H1 (cell line): Measurements from ENCODE around the gene C12orf43. TPM values are rescaled to one million over a fixed set of nuclear protein-coding genes. Genes with fewer than 3 reads are reported as not detected.

Experiments
- CTCF ChIA-PET: fragments of 300-600 bp; sonication (Branson Sonifier 250); formaldehyde crosslinking; loops from one replicate; lab custom pipeline; 2021; ENCODE audit not compliant: partially characterized antibody; lab: Charles Lee
- POLR2A ChIA-PET: fragments of 300-600 bp; sonication (Branson Sonifier 250); formaldehyde crosslinking; loops from one replicate; lab custom pipeline; 2021; ENCODE audit warnings: inconsistent platforms; ENCODE audit not compliant: partially characterized antibody; lab: Charles Lee
- DNase-seq, 2 experiments: peaks; one replicate each; pipeline versions ENCODE4 v3.0.0 to v3.0.0-alpha.2; 2010 to 2022; ENCODE audit warnings: low spot score in 2 of 2, low read depth in 1 of 2, mixed read lengths in 1 of 2
- FAIRE-seq: peaks from 2 replicates; lab custom pipeline; 2011; peaks lifted over from hg19 to GRCh38; lab: Jason Lieb, UNC
- H2AFZ ChIP-seq: 2 replicates; pipeline ENCODE4 v1.8.1; 2012; ENCODE audit warnings: low read length, inconsistent platforms
- H2AK5ac ChIP-seq: 2 replicates; pipeline ENCODE4 v1.6.1; 2013; ENCODE audit warnings: low read depth, low read length
- H2BK120ac ChIP-seq: replicated peaks from 2 replicates; pipeline ENCODE3; 2013; ENCODE audit warnings: low read depth, low read length, inconsistent platforms
- H2BK12ac ChIP-seq: 2 replicates; pipeline ENCODE4 v1.6.1; 2013; ENCODE audit warnings: low read depth, low read length
- H2BK15ac ChIP-seq: 2 replicates; pipeline ENCODE4 v1.6.1; 2013; ENCODE audit warnings: low read length
- H2BK20ac ChIP-seq: 2 replicates; pipeline ENCODE4 v1.6.1; 2013; ENCODE audit warnings: low read length
- H2BK5ac ChIP-seq: 2 replicates; pipeline ENCODE4 v1.6.1; 2013; ENCODE audit warnings: low read depth, low read length
- H3K14ac ChIP-seq: 2 replicates; pipeline ENCODE4 v1.6.1; 2013; ENCODE audit warnings: inconsistent platforms; ENCODE audit not compliant: insufficient read length
- H3K18ac ChIP-seq: 2 replicates; pipeline ENCODE4 v1.6.1; 2013; ENCODE audit warnings: low read length; ENCODE audit errors: extremely low read depth
- H3K23ac ChIP-seq: 2 replicates; pipeline ENCODE4 v1.6.1; 2013; ENCODE audit warnings: inconsistent platforms; ENCODE audit not compliant: insufficient read length
- H3K23me2 ChIP-seq: 2 replicates; pipeline ENCODE4 v1.6.1; 2013; ENCODE audit warnings: low read depth, low read length
- H3K27ac ChIP-seq: 2 replicates; pipeline ENCODE4 v1.6.1; 2011; ENCODE audit warnings: low read depth, low read length, inconsistent platforms
- H3K27me3 ChIP-seq, 4 experiments: replicated peaks in 1 of 4; 1 replicate in 1 of 4; 2 replicates in 3 of 4; pipeline versions ENCODE4 v1.6.1 to v1.8.1; 2011 to 2013; ENCODE audit warnings: low read length in 3 of 4, mild to moderate bottlenecking in 3 of 4, inconsistent platforms in 2 of 4, mixed read lengths in 2 of 4, moderate library complexity in 1 of 4; ENCODE audit not compliant: control insufficient read depth in 3 of 4, insufficient read depth in 3 of 4; ENCODE audit errors: extremely low read depth in 1 of 4
- H3K36me3 ChIP-seq, 4 experiments: 2 replicates each; pipeline versions ENCODE4 v1.6.1 to v1.8.1; 2011 to 2013; ENCODE audit warnings: mild to moderate bottlenecking in 4 of 4, low read length in 3 of 4, moderate library complexity in 2 of 4, control low read depth in 1 of 4, inconsistent platforms in 1 of 4; ENCODE audit not compliant: insufficient read depth in 4 of 4, control insufficient read depth in 2 of 4
- H3K4ac ChIP-seq: replicated peaks from 2 replicates; pipeline ENCODE3; 2013; ENCODE audit warnings: low read length, low read depth, mixed read lengths, inconsistent platforms; ENCODE audit not compliant: insufficient read length
- H3K4me1 ChIP-seq, 4 experiments: replicated peaks in 1 of 4; 1 replicate in 1 of 4; 2 replicates in 3 of 4; pipeline versions ENCODE4 v1.6.1 to v1.8.1; 2011 to 2013; ENCODE audit warnings: low read length in 3 of 4, inconsistent platforms in 2 of 4, mixed read lengths in 1 of 4; ENCODE audit not compliant: insufficient read depth in 4 of 4, control insufficient read depth in 3 of 4
- H3K4me2 ChIP-seq, 2 experiments: 2 replicates each; pipeline versions ENCODE4 v1.6.1 to v1.8.1; 2011 to 2013; ENCODE audit warnings: low read depth in 2 of 2, low read length in 2 of 2, control low read depth in 1 of 2, inconsistent platforms in 1 of 2, mild to moderate bottlenecking in 1 of 2; ENCODE audit not compliant: insufficient read depth in 1 of 2
- H3K4me3 ChIP-seq, 4 experiments: fragments of 200-600, 300-600 bp in 1 of 4; sonication (generic), shearing (Covaris generic), sonication (Bioruptor Twin) in 1 of 4; 2 replicates each; pipeline versions ENCODE4 v1.5.1 to v1.8.1; 2011 to 2016; ENCODE audit warnings: low read length in 4 of 4, low read depth in 3 of 4, control low read depth in 2 of 4, inconsistent platforms in 2 of 4, mild to moderate bottlenecking in 2 of 4, mixed read lengths in 1 of 4, moderate library complexity in 1 of 4; ENCODE audit not compliant: insufficient read depth in 2 of 4; ENCODE audit errors: extremely low read depth in 1 of 4
- H3K56ac ChIP-seq: replicated peaks from 2 replicates; pipeline ENCODE3; 2013; ENCODE audit warnings: low read depth, mild to moderate bottlenecking, mixed read lengths, low read length, inconsistent platforms; ENCODE audit not compliant: insufficient read length
- H3K79me1 ChIP-seq: 2 replicates; pipeline ENCODE4 v1.6.1; 2013; ENCODE audit warnings: low read depth, low read length, control low read depth
- H3K79me2 ChIP-seq, 2 experiments: 2 replicates each; pipeline versions ENCODE4 v1.6.1 to v1.8.1; 2012 to 2013; ENCODE audit warnings: low read length in 2 of 2, mild to moderate bottlenecking in 2 of 2, inconsistent platforms in 1 of 2; ENCODE audit not compliant: insufficient read depth in 2 of 2, control insufficient read depth in 1 of 2
- H3K9ac ChIP-seq, 4 experiments: replicated peaks in 1 of 4; 1 replicate in 1 of 4; 2 replicates in 3 of 4; pipeline versions ENCODE4 v1.6.1 to v1.8.1; 2011 to 2013; ENCODE audit warnings: low read depth in 3 of 4, low read length in 3 of 4, control low read depth in 2 of 4, mild to moderate bottlenecking in 2 of 4, moderate library complexity in 2 of 4, inconsistent platforms in 1 of 4; ENCODE audit errors: extremely low read depth in 1 of 4
- H3K9me3 ChIP-seq, 2 experiments: 2 replicates each; pipeline versions ENCODE4 v1.6.1 to v1.8.1; 2012 to 2013; ENCODE audit warnings: mild to moderate bottlenecking in 2 of 2, moderate library complexity in 2 of 2, control low read depth in 1 of 2, inconsistent platforms in 1 of 2, low read depth in 1 of 2, low read length in 1 of 2, mixed read lengths in 1 of 2; ENCODE audit not compliant: insufficient read depth in 2 of 2
- H4K20me1 ChIP-seq, 2 experiments: replicated peaks in 1 of 2; 2 replicates each; pipeline versions ENCODE3 to v1.8.1; 2011 to 2013; ENCODE audit warnings: inconsistent platforms in 2 of 2, low read length in 2 of 2, mild to moderate bottlenecking in 1 of 2; ENCODE audit not compliant: insufficient read depth in 2 of 2, control insufficient read depth in 1 of 2
- H4K5ac ChIP-seq: 2 replicates; pipeline ENCODE4 v1.6.1; 2013; ENCODE audit warnings: low read length, low read depth, mixed read lengths, inconsistent platforms; ENCODE audit not compliant: insufficient read length
- H4K8ac ChIP-seq: 2 replicates; pipeline ENCODE4 v1.8.0; 2013; ENCODE audit warnings: mild to moderate bottlenecking, moderate library complexity, low read length, inconsistent platforms; ENCODE audit not compliant: insufficient read depth; ENCODE audit errors: extremely low read depth
- H4K91ac ChIP-seq: replicated peaks from 2 replicates; pipeline ENCODE3; 2013; ENCODE audit warnings: low read length, mixed read lengths, inconsistent platforms; ENCODE audit not compliant: insufficient read length
- CEBPB ChIP-seq: IDR thresholded peaks from 2 replicates; pipeline ENCODE4 v1.6.1; 2012; ENCODE audit warnings: low read depth, low read length
- CHD1 ChIP-seq: IDR thresholded peaks from 2 replicates; pipeline ENCODE4 v1.6.1; 2012; ENCODE audit warnings: low read depth, low read length, improper control_type of control experiment
- CTBP2 ChIP-seq: IDR thresholded peaks from 2 replicates; pipeline ENCODE4 v1.7.0; 2011; ENCODE audit warnings: borderline replicate concordance, mild to moderate bottlenecking, moderate library complexity, mixed read lengths, low read length; ENCODE audit not compliant: insufficient read depth, insufficient read length
- GABPA ChIP-seq: IDR thresholded peaks from 2 replicates; pipeline ENCODE4 v1.6.1; 2011; ENCODE audit warnings: mild to moderate bottlenecking, low read length, moderate library complexity, borderline replicate concordance; ENCODE audit not compliant: insufficient read depth
- HDAC2 ChIP-seq, 2 experiments: fragments of 300-600 bp in 1 of 2; sonication (generic) in 1 of 2; IDR thresholded peaks; 2 replicates each; pipeline ENCODE4 v1.6.1; 2011 to 2012; ENCODE audit warnings: low read depth in 2 of 2, low read length in 2 of 2, mild to moderate bottlenecking in 2 of 2, moderate library complexity in 2 of 2, borderline replicate concordance in 1 of 2, inconsistent platforms in 1 of 2
- MAFK ChIP-seq: IDR thresholded peaks from 2 replicates; pipeline ENCODE4 v1.6.1; 2012; ENCODE audit warnings: low read depth, mild to moderate bottlenecking, improper control_type of control experiment, low read length
- MAX ChIP-seq: IDR thresholded peaks from 2 replicates; pipeline ENCODE4 v1.6.1; 2012; ENCODE audit warnings: inconsistent platforms
- RBBP5 ChIP-seq: IDR thresholded peaks from 2 replicates; pipeline ENCODE4 v1.7.1; 2012; ENCODE audit warnings: low read depth, mild to moderate bottlenecking, inconsistent platforms, low read length, moderate library complexity, borderline replicate concordance
- SIX5 ChIP-seq: IDR thresholded peaks from 2 replicates; pipeline ENCODE4 v1.6.1; 2011; ENCODE audit warnings: mild to moderate bottlenecking, low read depth, low read length
- WGBS, 2 experiments: shearing (Covaris generic) in 1 of 2; methylation state at CpG; one replicate each; pipeline versions ENCODE4 v1.1.6 to v1.1.7; 2013 to 2015; ENCODE audit warnings: low lambda C conversion rate in 2 of 2, mixed read lengths in 2 of 2, inconsistent platforms in 1 of 2, low coverage in 1 of 2, missing lambda C conversion rate in 1 of 2; ENCODE audit not compliant: insufficient replicate concordance in 2 of 2, insufficient coverage in 1 of 2, insufficient read length in 1 of 2; ENCODE audit errors: extremely low coverage in 1 of 2, missing lambda C conversion rate in 1 of 2; 5-methylcytosine and 5-hydroxymethylcytosine counted together
- polyA plus RNA-seq, 7 experiments: library from polyadenylated mRNA; depleted of rRNA in 3 of 7; stranded (reverse) in 5 of 7; unstranded in 2 of 7; fragments of >200 nt in 5 of 7; fragments of 200-250 nt in 2 of 7; gene quantifications; 1 replicate in 5 of 7; 2 replicates in 1 of 7; 4 replicates in 1 of 7; pipeline versions ENCODE4 v1.2.1 to v1.2.3, GENCODE V29; 2011 to 2013; ENCODE audit warnings: missing spikeins in 2 of 7, mixed read lengths in 2 of 7
- total RNA-seq: library from RNA; stranded (reverse); fragmentation: NEBNext Ultra II Directional; extraction: Animal tissue kit (Norgen Biotek cat#: 25700); gene quantifications from 2 replicates; pipeline ENCODE4 v1.2.1, GENCODE V29; 2021
- TF ChIP-seq, protein P1 (sequence below): IDR thresholded peaks from 2 replicates; pipeline ENCODE4 v1.6.1; 2012; ENCODE audit warnings: low read length, inconsistent platforms

C12orf43 gene
- total and polyA plus RNA-seq, 2 of the 8 experiments (the other 6 are each of a cell fraction or from before 2014, with no cell fraction given) = 9.2 to 22.3 TPM

GRCh38 chr12:121025442-121026226 is 9.3 kb upstream of the C12orf43 start:
- H3K23me2 ChIP-seq = no peaks in the 10 kb centered on the region
- H2AK5ac ChIP-seq = no peak overlapping the region; the same call in 1 of the 2 replicates
- no peak overlapping the region for H4K5ac ChIP-seq
- H3K79me2 ChIP-seq = no peaks in the 10 kb centered on the region
- no peak overlapping the region for H3K9ac ChIP-seq
- DNase-seq = no peak
- no peak overlapping the region for H3K14ac ChIP-seq
- peak overlapping the region; percentile 71; the same call in 1 of the 2 replicates for H4K8ac ChIP-seq
- no peak overlapping the region for H3K4me3 ChIP-seq
- peak overlapping the region; percentile 27; the same call in 1 of the 2 replicates for H2BK12ac ChIP-seq
- no peak for FAIRE-seq
- no peaks in the 10 kb centered on the region for H3K9me3 ChIP-seq
- CTCF ChIA-PET = interaction anchor here (0.7 to 3.2 kb wide), 5 partner anchors 12 to 91 kb away, joined by 3 to 13 read pairs (median 3); no protein-coding TSS in a partner anchor
- H4K20me1 ChIP-seq = no peaks in the 10 kb centered on the region
- POLR2A ChIA-PET = no interaction called here
- H3K23ac ChIP-seq = no peak overlapping the region
- H2BK15ac ChIP-seq = no peak overlapping the region
- H3K4ac ChIP-seq = no peak overlapping the region
- no peaks in the 10 kb centered on the region for H3K36me3 ChIP-seq
- no peak overlapping the region for H2BK120ac ChIP-seq
- H3K79me1 ChIP-seq = no peaks in the 10 kb centered on the region
- no peak overlapping the region for H3K18ac ChIP-seq
- H2AFZ ChIP-seq = 0 out of 2 replicates have a peak overlapping the region, but pooled peaks have one; percentile 5
- 96% methylated on average over 11 of the region's 11 CpGs; no CpG with 5 or more reads in 1 of the 2 experiments for whole genome bisulfite sequencing, 2 experiments
- H3K27me3 ChIP-seq = no peaks in the 10 kb centered on the region
- H3K4me1 ChIP-seq = no peaks in the 10 kb centered on the region
- no peak overlapping the region for H2BK20ac ChIP-seq
- no peak overlapping the region for H4K91ac ChIP-seq
- no peak overlapping the region for H3K56ac ChIP-seq
- H3K4me2 ChIP-seq = no peak overlapping the region
- H2BK5ac ChIP-seq = no peak overlapping the region
- no peak overlapping the region for H3K27ac ChIP-seq
- TF ChIP-seq CTBP2 = no peak
- TF ChIP-seq, protein P1, sequence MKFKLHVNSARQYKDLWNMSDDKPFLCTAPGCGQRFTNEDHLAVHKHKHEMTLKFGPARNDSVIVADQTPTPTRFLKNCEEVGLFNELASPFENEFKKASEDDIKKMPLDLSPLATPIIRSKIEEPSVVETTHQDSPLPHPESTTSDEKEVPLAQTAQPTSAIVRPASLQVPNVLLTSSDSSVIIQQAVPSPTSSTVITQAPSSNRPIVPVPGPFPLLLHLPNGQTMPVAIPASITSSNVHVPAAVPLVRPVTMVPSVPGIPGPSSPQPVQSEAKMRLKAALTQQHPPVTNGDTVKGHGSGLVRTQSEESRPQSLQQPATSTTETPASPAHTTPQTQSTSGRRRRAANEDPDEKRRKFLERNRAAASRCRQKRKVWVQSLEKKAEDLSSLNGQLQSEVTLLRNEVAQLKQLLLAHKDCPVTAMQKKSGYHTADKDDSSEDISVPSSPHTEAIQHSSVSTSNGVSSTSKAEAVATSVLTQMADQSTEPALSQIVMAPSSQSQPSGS = no peak
- no peak for TF ChIP-seq MAFK
- no peak for TF ChIP-seq RBBP5
- TF ChIP-seq CHD1 = no peak
- TF ChIP-seq HDAC2 (IDR thresholded peaks at IDR 0.05; ENCODE audit: borderline replicate concordance in 1 of 2, low read depth in 2 of 2, low read length in 2 of 2) = no peak
- no peak for TF ChIP-seq GABPA
- TF ChIP-seq MAX = no peak
- no peak for TF ChIP-seq CEBPB
- TF ChIP-seq SIX5 = no peak
